Activated CD8-positive, alpha-beta memory T cell treated with anti-CD3 and anti-CD28 coated beads, Interleukin-2, amount 50 U/mL, for 4 hours (primary cell): ENCODE results near the gene ACSM3.
A peak's percentile ranks its signal among the peaks of the same experiment; 100 is the strongest.
"Not testable (repeated sequence)": the region's sequence is repeated elsewhere in the genome, so short reads cannot be mapped to it uniquely, and the experiment has no call there.

ENCODE experiments used
- DNase-seq: peaks from one replicate; pipeline ENCODE4 v3.0.0-alpha.2; 2020

Gene ACSM3

GRCh38 chr16:20763461-20764232 is at the start of gene ACSM3:
Gene ACSM3 (plus strand): TSS chr16:20764014. CDS start chr16:20770035, 6,021 bp downstream.
- DNase-seq: peak; percentile 52

- not testable (repeated sequence) for DNase-seq
Measured at GRCh38 chr16:20717718-20718117, 46.1 kb upstream of the ACSM3 start.

GRCh38 chr16:20720251-20720650 is 43.6 kb upstream of the ACSM3 start:
- DNase-seq: no peak

GRCh38 chr16:20726661-20727060 is 37.2 kb upstream of the ACSM3 start:
- no peak for DNase-seq

- no peak for DNase-seq
Measured at GRCh38 chr16:20727181-20727580, 36.6 kb upstream of the ACSM3 start.

- DNase-seq: no peak
Measured at GRCh38 chr16:20729141-20729540, 34.7 kb upstream of the ACSM3 start.

- no peak for DNase-seq
Measured at GRCh38 chr16:20734056-20734455, 29.8 kb upstream of the ACSM3 start.

GRCh38 chr16:20734782-20735181 is 29.0 kb upstream of the ACSM3 start:
- DNase-seq: no peak

- DNase-seq: no peak
Measured at GRCh38 chr16:20735490-20735889, 28.3 kb upstream of the ACSM3 start.

GRCh38 chr16:20740007-20740883 is 23.6 kb upstream of the ACSM3 start:
- no peak for DNase-seq

GRCh38 chr16:20740901-20741521 is 22.8 kb upstream of the ACSM3 start:
- DNase-seq: peak; percentile 91

GRCh38 chr16:20741554-20742285 is 22.1 kb upstream of the ACSM3 start, which contains the start of gene THUMPD1:
Gene THUMPD1 (minus strand): TSS chr16:20741818. CDS start chr16:20741739, 79 bp downstream.
- peak; percentile 98 for DNase-seq

- DNase-seq: no peak
Measured at GRCh38 chr16:20743591-20743990, 20.2 kb upstream of the ACSM3 start.

- no peak for DNase-seq
Measured at GRCh38 chr16:20744922-20745440, 18.8 kb upstream of the ACSM3 start.

- DNase-seq: no peak
Measured at GRCh38 chr16:20746461-20746860, 17.4 kb upstream of the ACSM3 start.

- DNase-seq: no peak
Measured at GRCh38 chr16:20747030-20747816, 16.6 kb upstream of the ACSM3 start.

- DNase-seq: no peak
Measured at GRCh38 chr16:20749474-20749873, 14.3 kb upstream of the ACSM3 start.

GRCh38 chr16:20750558-20750957 is 13.3 kb upstream of the ACSM3 start:
- DNase-seq: no peak

GRCh38 chr16:20753727-20754126 is 10.1 kb upstream of the ACSM3 start:
- no peak for DNase-seq

- DNase-seq: no peak
Measured at GRCh38 chr16:20755238-20755637, 8.6 kb upstream of the ACSM3 start.

GRCh38 chr16:20755799-20756198 is 8.0 kb upstream of the ACSM3 start:
- DNase-seq: not testable (repeated sequence)

- no peak for DNase-seq
Measured at GRCh38 chr16:20760346-20760745, 3.5 kb upstream of the ACSM3 start.
